Neutrophil (primary cell): ENCODE data around the gene PIEZO2.

Source experiments
- H3K27ac ChIP-seq: fragments of 200-600 bp; sonication (generic); 2 replicates; pipeline ENCODE4 v1.5.1; 2016; ENCODE audit warnings: mild to moderate bottlenecking, moderate library complexity
- H3K27me3 ChIP-seq: fragments of 200-600 bp; sonication (generic); 2 replicates; pipeline ENCODE4 v1.6.0; 2016; ENCODE audit warnings: mild to moderate bottlenecking
- H3K36me3 ChIP-seq: fragments of 200-600 bp; sonication (generic); 2 replicates; pipeline ENCODE4 v1.5.1; 2017
- H3K4me1 ChIP-seq, 2 experiments: fragments of 200-600 bp in 1 of 2; sonication (generic) in 1 of 2; 1 replicate in 1 of 2; 2 replicates in 1 of 2; pipeline versions ENCODE4 v1.5.1 to v1.6.1; 2013 to 2016; ENCODE audit warnings: low read depth in 1 of 2, low read length in 1 of 2, mild to moderate bottlenecking in 1 of 2, moderate library complexity in 1 of 2; ENCODE audit not compliant: control insufficient read depth in 1 of 2, insufficient read depth in 1 of 2
- H3K4me3 ChIP-seq, 2 experiments: fragments of 200-600 bp in 1 of 2; sonication (generic) in 1 of 2; 1 replicate in 1 of 2; 2 replicates in 1 of 2; pipeline ENCODE4 v1.5.1; 2013 to 2016; ENCODE audit warnings: low read depth in 1 of 2, low read length in 1 of 2, mild to moderate bottlenecking in 1 of 2, moderate library complexity in 1 of 2
- H3K9me3 ChIP-seq: fragments of 200-600 bp; sonication (generic); 2 replicates; pipeline ENCODE4 v1.5.1; 2016
- TF ChIP-seq, protein P1 (sequence below): fragments of 200-600 bp; sonication (generic); IDR thresholded peaks from 2 replicates; pipeline ENCODE4 v1.5.1; 2016; ENCODE audit warnings: antibody characterized with exemption

The PIEZO2 gene

DNA sequence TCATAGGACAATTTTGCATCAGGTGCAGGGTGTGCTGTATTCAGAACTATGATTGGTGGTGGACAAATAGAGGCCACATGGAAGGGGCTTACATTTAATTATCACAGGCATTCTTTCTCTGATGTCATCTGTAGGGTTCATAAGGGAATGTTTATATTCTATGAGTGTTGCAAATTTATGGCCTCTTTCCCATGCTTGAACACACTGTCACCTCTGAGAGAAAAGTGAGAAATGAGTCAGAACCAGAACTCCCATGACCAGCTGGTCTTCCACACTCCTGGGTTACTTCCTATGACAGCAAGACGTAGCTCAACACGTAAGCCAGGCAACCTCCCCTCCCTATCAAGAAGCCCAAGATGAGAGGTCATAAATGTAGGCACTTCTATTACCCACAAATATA lies 310.8 kb downstream of the PIEZO2 start:
- TF ChIP-seq, protein P1, sequence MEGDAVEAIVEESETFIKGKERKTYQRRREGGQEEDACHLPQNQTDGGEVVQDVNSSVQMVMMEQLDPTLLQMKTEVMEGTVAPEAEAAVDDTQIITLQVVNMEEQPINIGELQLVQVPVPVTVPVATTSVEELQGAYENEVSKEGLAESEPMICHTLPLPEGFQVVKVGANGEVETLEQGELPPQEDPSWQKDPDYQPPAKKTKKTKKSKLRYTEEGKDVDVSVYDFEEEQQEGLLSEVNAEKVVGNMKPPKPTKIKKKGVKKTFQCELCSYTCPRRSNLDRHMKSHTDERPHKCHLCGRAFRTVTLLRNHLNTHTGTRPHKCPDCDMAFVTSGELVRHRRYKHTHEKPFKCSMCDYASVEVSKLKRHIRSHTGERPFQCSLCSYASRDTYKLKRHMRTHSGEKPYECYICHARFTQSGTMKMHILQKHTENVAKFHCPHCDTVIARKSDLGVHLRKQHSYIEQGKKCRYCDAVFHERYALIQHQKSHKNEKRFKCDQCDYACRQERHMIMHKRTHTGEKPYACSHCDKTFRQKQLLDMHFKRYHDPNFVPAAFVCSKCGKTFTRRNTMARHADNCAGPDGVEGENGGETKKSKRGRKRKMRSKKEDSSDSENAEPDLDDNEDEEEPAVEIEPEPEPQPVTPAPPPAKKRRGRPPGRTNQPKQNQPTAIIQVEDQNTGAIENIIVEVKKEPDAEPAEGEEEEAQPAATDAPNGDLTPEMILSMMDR: no peak
- Histone ChIP-seq H3K9me3 (no peaks in the 10 kb centered on the region), H3K27me3 (no peaks in the 10 kb centered on the region), H3K4me3 (no peak overlapping the region), H3K4me1 (no peaks in the 10 kb centered on the region), H3K27ac (no peak overlapping the region), H3K36me3 (no peaks in the 10 kb centered on the region)

DNA sequence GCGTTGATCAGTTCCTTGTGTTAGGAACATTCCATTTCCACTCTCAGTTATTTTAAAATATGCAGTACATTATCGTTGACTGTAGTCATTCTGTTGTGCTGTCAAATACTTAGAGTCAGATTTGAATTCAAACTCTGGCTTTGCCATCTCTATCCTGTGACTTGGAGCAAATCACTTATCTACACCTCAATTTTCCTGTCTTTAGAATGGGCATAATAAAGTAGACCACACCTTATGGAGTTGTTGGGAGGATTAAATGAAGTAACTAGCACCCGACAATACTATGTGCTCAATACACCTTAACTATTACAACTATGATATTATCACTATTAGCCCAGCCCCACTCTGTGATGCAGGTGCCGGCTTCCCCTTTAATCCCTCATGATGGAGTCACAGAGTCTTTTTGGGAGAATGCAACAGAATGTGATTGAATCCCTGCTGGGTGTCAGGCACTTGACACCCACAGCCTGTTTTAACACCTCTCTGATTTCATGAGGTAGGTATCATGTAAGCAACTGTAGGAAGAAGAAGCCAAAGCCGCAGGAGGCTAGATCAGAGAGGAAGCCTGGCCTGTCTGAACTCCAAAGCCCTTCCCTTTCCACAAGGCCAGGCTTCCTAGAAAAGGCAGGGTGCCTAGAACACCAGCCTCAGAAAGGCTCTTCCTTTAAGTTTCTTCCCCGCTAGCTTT lies 315.1 kb downstream of the PIEZO2 start:
- TF ChIP-seq, protein P1: no peak
- Histone ChIP-seq H3K27ac (no peak overlapping the region), H3K4me3 (no peak overlapping the region), H3K36me3 (no peaks in the 10 kb centered on the region), H3K27me3 (no peaks in the 10 kb centered on the region), H3K4me1 (no peaks in the 10 kb centered on the region), H3K9me3 (no peaks in the 10 kb centered on the region)

DNA sequence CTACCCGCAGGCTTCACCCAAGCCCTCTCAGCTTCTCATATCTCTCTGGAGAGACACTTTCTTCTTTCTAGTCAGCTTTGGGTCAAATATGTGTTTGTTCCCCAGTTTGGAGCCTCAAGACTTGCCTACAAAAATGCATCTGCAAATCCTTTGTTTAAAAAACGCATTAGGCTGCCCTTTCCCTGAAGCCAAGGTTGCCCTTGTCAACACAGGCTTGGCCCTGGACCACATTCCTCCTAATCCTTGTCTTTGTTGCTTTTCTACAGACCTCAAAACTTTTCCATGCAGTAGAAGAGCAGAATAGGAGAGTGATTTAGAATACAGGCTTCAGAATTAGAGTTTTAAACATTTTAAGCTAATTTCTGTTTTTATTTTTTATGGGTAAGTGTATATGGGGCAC lies 315.7 kb downstream of the PIEZO2 start:
- TF ChIP-seq, protein P1: no peak
- no peaks in the 10 kb centered on the region for H3K27me3 ChIP-seq
- no peaks in the 10 kb centered on the region for H3K4me1 ChIP-seq
- no peak overlapping the region for H3K27ac ChIP-seq
- no peaks in the 10 kb centered on the region for H3K9me3 ChIP-seq
- H3K36me3 ChIP-seq: no peaks in the 10 kb centered on the region
- H3K4me3 ChIP-seq: no peak overlapping the region

DNA sequence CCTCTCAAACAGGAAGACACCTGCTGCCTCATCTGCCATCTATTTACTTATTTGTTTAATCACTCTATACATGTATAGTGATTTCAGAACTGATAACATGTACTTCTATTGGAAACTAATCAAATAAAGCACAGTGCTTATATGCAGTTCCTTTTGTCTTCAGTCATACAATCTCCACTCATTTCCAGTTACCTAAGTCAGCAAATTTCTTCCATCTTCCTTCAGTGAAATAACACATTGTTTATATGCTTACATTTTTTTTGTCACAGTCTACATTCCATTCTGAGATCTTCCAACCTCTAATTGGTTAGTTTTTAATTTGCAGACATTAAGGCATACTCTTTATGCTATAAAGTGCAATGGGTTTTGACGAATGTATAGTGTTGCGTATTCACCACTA lies 323.0 kb downstream of the PIEZO2 start:
- no peaks in the 10 kb centered on the region for H3K4me1 ChIP-seq
- H3K36me3 ChIP-seq: no peaks in the 10 kb centered on the region

DNA sequence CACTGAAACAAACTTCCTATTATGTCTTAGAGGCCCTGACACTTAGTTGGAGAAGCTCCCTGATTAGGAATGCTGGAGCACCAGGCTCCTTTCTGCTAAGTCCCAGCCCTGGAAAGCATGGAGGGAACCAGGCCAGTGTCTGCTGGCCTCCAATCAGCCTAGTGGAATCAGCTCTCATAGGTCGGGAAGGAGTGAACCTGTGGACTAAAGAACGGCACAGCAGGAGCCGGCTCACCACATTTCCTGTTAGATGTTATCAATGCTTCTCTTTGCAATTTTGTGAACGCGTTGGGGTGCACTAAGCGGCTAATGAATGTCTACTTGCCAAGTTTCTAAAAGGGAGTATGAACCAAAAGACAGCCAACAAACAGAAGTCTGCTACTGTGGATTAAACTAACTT lies 326.9 kb downstream of the PIEZO2 start:
- Histone ChIP-seq H3K4me1 (no peaks in the 10 kb centered on the region), H3K4me3 (no peak overlapping the region), H3K36me3 (no peaks in the 10 kb centered on the region), H3K27me3 (peaks cover 23% of the 10 kb centered on the region), H3K9me3 (no peaks in the 10 kb centered on the region), H3K27ac (no peak overlapping the region)
- TF ChIP-seq, protein P1: no peak

More for the DNA sequence above, 323.0 kb downstream of the PIEZO2 start:
- TF ChIP-seq, protein P1: no peak
- peaks cover 23% of the 10 kb centered on the region for H3K27me3 ChIP-seq
- no peak overlapping the region for H3K4me3 ChIP-seq
- no peaks in the 10 kb centered on the region for H3K9me3 ChIP-seq
- H3K27ac ChIP-seq: no peak overlapping the region
